ENCODE data around the gene CORO2B.

CORO2B gene

DNA sequence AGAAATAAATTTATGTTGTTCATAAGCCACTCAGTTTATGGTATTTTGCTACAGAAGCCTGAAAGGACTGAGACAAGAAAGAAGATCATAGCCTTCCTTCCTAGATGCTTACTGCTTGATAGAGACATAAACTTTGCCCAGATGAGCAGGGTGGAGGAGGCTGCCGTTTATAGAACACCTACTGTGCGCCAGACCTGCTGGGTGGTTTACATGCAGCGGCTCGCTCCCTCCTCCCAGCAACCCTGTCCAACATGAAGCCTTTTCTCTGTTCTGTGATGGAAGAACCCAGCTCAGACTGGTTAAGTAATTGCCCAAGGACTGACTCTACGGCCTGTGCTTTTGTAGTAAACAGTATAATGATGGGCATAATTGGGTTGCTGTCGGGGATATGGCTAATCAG, 37.0 kb downstream of the CORO2B start:
- DNase-seq (ENCODE audit: low read depth), result no peak
- no peak for TF ChIP-seq CTCF (IDR thresholded peaks at IDR 0.05; ENCODE audit: low read depth, low read length, missing control alignments)
- in situ Hi-C loops (cut with HindIII; ENCODE audit: low sequenced_read_pairs), result no loop called here
- no peak overlapping the region for H3K4me3 ChIP-seq (ENCODE audit: low read depth, low read length)

- TF ChIP-seq CTCF (IDR thresholded peaks at IDR 0.05; ENCODE audit: low read depth, low read length, missing control alignments), result no peak
- in situ Hi-C loops (cut with HindIII; ENCODE audit: low sequenced_read_pairs), result no loop called here
- DNase-seq (ENCODE audit: low read depth), result no peak
- no peak overlapping the region for H3K4me3 ChIP-seq (ENCODE audit: low read depth, low read length)
Observed at GRCh38 chr15:68616397-68616796, 37.6 kb downstream of the CORO2B start.

DNA sequence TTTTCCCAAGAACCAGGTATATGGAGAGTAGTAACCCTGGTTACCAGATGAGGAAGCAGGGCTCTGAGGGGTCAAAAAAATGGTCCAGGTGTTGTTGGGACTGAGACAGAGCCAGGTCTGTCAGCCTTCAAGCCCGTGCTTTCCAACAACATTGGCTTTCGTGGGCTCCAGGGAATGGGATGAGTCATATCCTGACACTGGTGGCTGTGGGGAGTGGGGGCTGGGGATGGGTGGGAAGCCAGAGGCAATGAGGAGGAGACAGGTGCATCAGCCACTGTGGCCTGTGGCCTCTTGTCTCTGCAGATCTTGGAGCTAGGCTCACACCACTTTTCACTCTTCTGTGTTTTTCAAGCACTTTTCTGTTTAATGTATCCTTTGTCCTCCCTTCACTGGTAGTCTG, 38.2 kb downstream of the CORO2B start:
- in situ Hi-C loops (cut with HindIII; ENCODE audit: low sequenced_read_pairs), result no loop called here
- no peak for DNase-seq (ENCODE audit: low read depth)
- no peak for TF ChIP-seq CTCF (IDR thresholded peaks at IDR 0.05; ENCODE audit: low read depth, low read length, missing control alignments)
- H3K4me3 ChIP-seq (ENCODE audit: low read depth, low read length), result no peak overlapping the region

DNA sequence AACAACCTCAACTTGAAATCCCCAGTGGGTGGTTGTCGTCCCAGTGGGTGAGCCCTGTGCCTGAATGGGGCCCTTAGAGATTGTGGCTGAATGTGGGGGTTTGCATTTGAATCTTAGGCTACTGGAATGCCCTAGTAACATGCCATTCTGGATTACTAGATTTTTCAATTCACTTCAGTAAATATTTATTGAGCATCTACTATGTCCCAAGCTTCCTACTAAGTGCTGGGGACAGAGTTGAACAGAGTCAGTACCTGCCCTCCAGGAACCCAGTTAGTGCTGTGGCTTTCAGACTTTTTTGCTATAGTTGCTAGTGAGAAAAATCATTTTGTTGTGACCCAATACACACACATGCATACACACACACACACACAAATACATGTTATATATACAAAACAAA, 39.0 kb downstream of the CORO2B start:
- H3K4me3 ChIP-seq (ENCODE audit: low read depth, low read length), result no peak overlapping the region
- in situ Hi-C loops (cut with HindIII; ENCODE audit: low sequenced_read_pairs), result no loop called here
- DNase-seq (ENCODE audit: low read depth), result no peak
- TF ChIP-seq CTCF (IDR thresholded peaks at IDR 0.05; ENCODE audit: low read depth, low read length, missing control alignments), result no peak

- TF ChIP-seq CTCF (IDR thresholded peaks at IDR 0.05; ENCODE audit: low read depth, low read length, missing control alignments), result no peak
- in situ Hi-C loops (cut with HindIII; ENCODE audit: low sequenced_read_pairs), result no loop called here
- DNase-seq (ENCODE audit: low read depth), result no peak
- H3K4me3 ChIP-seq (ENCODE audit: low read depth, low read length), result no peak overlapping the region
Observed at GRCh38 chr15:68618394-68618793, 39.6 kb downstream of the CORO2B start.

DNA sequence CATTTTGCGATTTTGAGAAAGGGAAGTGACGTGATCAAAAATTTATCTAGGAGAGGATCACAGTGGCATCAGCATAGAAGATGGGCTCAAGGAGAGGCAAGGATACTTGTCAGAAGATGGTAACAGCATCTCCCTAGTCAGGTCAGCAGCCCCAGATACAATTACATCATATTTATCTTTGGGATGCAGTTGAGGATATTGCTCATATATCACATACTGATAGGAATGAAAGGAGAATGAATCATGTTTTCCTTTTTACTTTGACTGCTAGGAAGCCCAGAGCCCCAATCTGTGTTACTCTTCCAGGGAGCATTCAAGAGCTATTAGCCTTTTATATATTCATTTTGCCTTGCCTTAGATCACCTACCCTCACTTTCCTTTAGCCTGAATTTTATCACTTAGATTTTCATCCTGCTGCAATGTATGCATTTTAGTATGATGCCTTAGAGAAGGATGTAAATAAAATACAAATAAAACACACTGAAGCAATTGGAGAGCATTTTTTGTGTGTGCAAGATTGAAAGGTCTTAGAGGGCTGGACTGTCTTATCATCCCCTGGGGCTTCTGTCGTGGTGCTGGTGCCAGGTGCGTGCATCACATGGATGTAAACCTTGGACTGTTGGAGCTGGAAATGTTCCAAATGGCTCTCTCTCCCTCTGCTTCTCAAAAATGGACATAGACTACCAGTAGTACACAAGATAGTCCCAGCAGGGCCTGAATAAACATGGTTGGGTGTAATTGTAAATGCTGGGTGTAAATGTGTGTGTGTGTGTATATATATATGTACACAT, 40.3 kb downstream of the CORO2B start:
- TF ChIP-seq CTCF (IDR thresholded peaks at IDR 0.05; ENCODE audit: low read depth, low read length, missing control alignments), result no peak
- in situ Hi-C loops (cut with HindIII; ENCODE audit: low sequenced_read_pairs), result no loop called here
- no peak for DNase-seq (ENCODE audit: low read depth)
- H3K4me3 ChIP-seq (ENCODE audit: low read depth, low read length), result no peak overlapping the region

All from astrocyte of the cerebellum (primary cell).